ENCODE data around the gene SLC25A21. TPM values are rescaled to one million over a fixed set of nuclear protein-coding genes. Genes with fewer than 3 reads are reported as not detected.

SLC25A21 gene
- polyA plus RNA-seq, 3 donors: 0.24 to 0.54 (median 0.34) TPM

GRCh38 chr14:37062191-37062803, 110.1 kb downstream of the SLC25A21 start:
- 81 to 88% (median 83%) methylated on average over 4 of the region's 4 CpGs for WGBS, 3 donors
- no peak overlapping the region for H3K27ac ChIP-seq (ENCODE audit: low read depth, low read length)

GRCh38 chr14:37061697-37062096, 110.7 kb downstream of the SLC25A21 start:
- no peak overlapping the region for H3K27ac ChIP-seq (ENCODE audit: low read depth, low read length)
- 75 to 79% (median 79%) methylated on average over 1 of the region's 1 CpG for WGBS, 3 donors

GRCh38 chr14:37060496-37061260, 111.7 kb downstream of the SLC25A21 start:
- WGBS, 3 donors: 46 to 71% (median 70%) methylated on average over 3 of the region's 3 CpGs

GRCh38 chr14:37057776-37058175, 114.6 kb downstream of the SLC25A21 start:
- whole genome bisulfite sequencing, 3 donors: 65 to 68% (median 67%) methylated on average over 3 of the region's 3 CpGs
- no peak overlapping the region for H3K27ac ChIP-seq (ENCODE audit: low read depth, low read length)

More at GRCh38 chr14:37060496-37061260, 111.7 kb downstream of the SLC25A21 start:
- no peak overlapping the region for H3K27ac ChIP-seq (ENCODE audit: low read depth, low read length)

GRCh38 chr14:37056473-37056872, 115.9 kb downstream of the SLC25A21 start:
- H3K27ac ChIP-seq (ENCODE audit: low read depth, low read length): no peak overlapping the region
- 31 to 46% (median 39%) methylated on average over 2 of the region's 3 CpGs for WGBS, 3 donors

- no peak overlapping the region for H3K27ac ChIP-seq (ENCODE audit: low read depth, low read length)
- 94 to 98% (median 95%) methylated on average over 2 of the region's 2 CpGs for WGBS, 3 donors
Measured at GRCh38 chr14:37054869-37055268, 117.5 kb downstream of the SLC25A21 start.

GRCh38 chr14:37054144-37054543, 118.3 kb downstream of the SLC25A21 start:
- no peak overlapping the region for H3K27ac ChIP-seq (ENCODE audit: low read depth, low read length)

- no peak overlapping the region for H3K27ac ChIP-seq (ENCODE audit: low read depth, low read length)
- 67 to 91% (median 88%) methylated on average over 5 of the region's 5 CpGs for WGBS, 3 donors
Measured at GRCh38 chr14:37051680-37052079, 120.7 kb downstream of the SLC25A21 start.

GRCh38 chr14:37051153-37051552, 121.3 kb downstream of the SLC25A21 start:
- WGBS, 3 donors: 79 to 87% (median 85%) methylated on average over 2 of the region's 2 CpGs
- no peak overlapping the region for H3K27ac ChIP-seq (ENCODE audit: low read depth, low read length)

- no peak overlapping the region for H3K27ac ChIP-seq (ENCODE audit: low read depth, low read length)
Measured at GRCh38 chr14:37048666-37049071, 123.7 kb downstream of the SLC25A21 start.

- H3K27ac ChIP-seq (ENCODE audit: low read depth, low read length): no peak overlapping the region
- 53 to 60% (median 56%) methylated on average over 4 of the region's 4 CpGs for WGBS, 3 donors
Measured at GRCh38 chr14:37047996-37048395, 124.4 kb downstream of the SLC25A21 start.

GRCh38 chr14:37047226-37047625, 125.2 kb downstream of the SLC25A21 start:
- no peak overlapping the region for H3K27ac ChIP-seq (ENCODE audit: low read depth, low read length)
- 82 to 93% (median 90%) methylated on average over 4 of the region's 4 CpGs for WGBS, 3 donors

GRCh38 chr14:37046815-37047214, 125.6 kb downstream of the SLC25A21 start:
- 86 to 92% (median 88%) methylated on average over 2 of the region's 2 CpGs for WGBS, 3 donors
- H3K27ac ChIP-seq (ENCODE audit: low read depth, low read length): no peak overlapping the region

- 61 to 74% (median 69%) methylated on average over 5 of the region's 5 CpGs for WGBS, 3 donors
Measured at GRCh38 chr14:37045340-37046061, 126.9 kb downstream of the SLC25A21 start.

GRCh38 chr14:37037636-37038387, 134.6 kb downstream of the SLC25A21 start:
- H3K27ac ChIP-seq (ENCODE audit: low read depth, low read length): no peak overlapping the region
- 67 to 79% (median 78%) methylated on average over 3 of the region's 3 CpGs for WGBS, 3 donors

More at GRCh38 chr14:37045340-37046061, 126.9 kb downstream of the SLC25A21 start:
- H3K27ac ChIP-seq (ENCODE audit: low read depth, low read length): no peak overlapping the region

- 58 to 66% (median 64%) methylated on average over 4 of the region's 4 CpGs for WGBS, 3 donors
- no peak overlapping the region for H3K27ac ChIP-seq (ENCODE audit: low read depth, low read length)
Measured at GRCh38 chr14:37036669-37037341, 135.6 kb downstream of the SLC25A21 start.

GRCh38 chr14:37035401-37035800, 137.0 kb downstream of the SLC25A21 start:
- WGBS, 3 donors: 82 to 94% (median 89%) methylated on average over 2 of the region's 2 CpGs
- H3K27ac ChIP-seq (ENCODE audit: low read depth, low read length): no peak overlapping the region

Measured in adipose tissue (tissue), 3 donors.